Measurements from ENCODE around the gene DGKB. TPM values are rescaled to one million over a fixed set of nuclear protein-coding genes. Genes with fewer than 3 reads are reported as not detected.

Gene DGKB
- total and polyA plus RNA-seq, 2 of the 8 experiments (the other 6 are each of a cell fraction or from before 2014, with no cell fraction given) = 1.9 to 2.6 TPM

DNA sequence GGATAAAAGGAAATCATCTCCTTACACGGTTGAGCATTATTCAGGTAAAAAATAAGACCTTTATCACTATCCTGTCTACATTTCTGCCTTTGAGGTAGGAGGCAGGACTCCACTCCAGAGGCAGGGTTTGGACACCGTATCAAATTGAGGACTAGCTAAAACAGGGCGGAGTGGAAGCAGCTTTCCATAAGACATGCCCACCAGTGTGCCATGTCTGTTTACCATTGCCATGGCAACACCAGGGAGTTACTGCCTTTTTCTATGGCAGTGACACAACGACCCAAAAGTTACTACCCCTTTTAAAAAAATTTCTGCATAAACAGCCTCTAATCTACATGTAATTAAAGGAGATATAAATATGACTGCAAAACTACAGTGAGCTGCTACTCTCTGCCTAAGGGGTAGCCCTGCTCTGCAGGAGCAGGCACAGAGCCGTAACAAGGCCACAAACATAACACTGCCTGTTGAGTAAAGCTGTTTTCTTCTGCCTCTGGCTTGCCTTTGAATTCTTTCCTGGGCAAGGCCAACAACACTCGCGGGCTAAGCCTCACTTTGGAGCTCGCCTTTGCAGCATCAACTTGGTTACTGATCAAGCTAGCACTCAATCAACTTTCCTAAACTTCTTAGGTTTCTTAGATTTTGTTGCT lies 26.5 kb downstream of the DGKB start:
- Histone ChIP-seq H3K56ac (replicated peaks; ENCODE audit: insufficient read length, low read depth, low read length) (no peak overlapping the region), H4K5ac (ENCODE audit: insufficient read length, low read depth, low read length) (no peak overlapping the region), H2AK5ac (ENCODE audit: low read depth, low read length) (no peak overlapping the region), H3K27ac (ENCODE audit: low read depth, low read length) (no peak overlapping the region), H3K27me3 (replicated peaks in 1 of 4; ENCODE audit: control insufficient read depth in 3 of 4, extremely low read depth in 1 of 4, insufficient read depth in 3 of 4, low read length in 3 of 4) (no peaks in the 10 kb centered on the region), H2AFZ (ENCODE audit: low read length) (no peak overlapping the region), H3K79me1 (ENCODE audit: low read depth, low read length) (no peaks in the 10 kb centered on the region), H3K23ac (ENCODE audit: insufficient read length) (no peak overlapping the region), H2BK20ac (ENCODE audit: low read length) (no peak overlapping the region), H3K79me2 (ENCODE audit: control insufficient read depth in 1 of 2, insufficient read depth in 2 of 2, low read length in 2 of 2) (no peaks in the 10 kb centered on the region), H4K20me1 (replicated peaks in 1 of 2; ENCODE audit: control insufficient read depth in 1 of 2, insufficient read depth in 2 of 2, low read length in 2 of 2) (no peaks in the 10 kb centered on the region), H2BK12ac (ENCODE audit: low read depth, low read length) (no peak overlapping the region; the same call in 1 of the 2 replicates), H3K23me2 (ENCODE audit: low read depth, low read length) (no peaks in the 10 kb centered on the region), H2BK120ac (replicated peaks; ENCODE audit: low read depth, low read length) (no peak overlapping the region), H3K36me3 (ENCODE audit: control insufficient read depth in 2 of 4, insufficient read depth in 4 of 4, low read length in 3 of 4) (no peaks in the 10 kb centered on the region), H3K4ac (replicated peaks; ENCODE audit: insufficient read length, low read depth, low read length) (no peak overlapping the region), H3K9ac (replicated peaks in 1 of 4; ENCODE audit: extremely low read depth in 1 of 4, low read depth in 3 of 4, low read length in 3 of 4) (no peak overlapping the region), H3K9me3 (ENCODE audit: insufficient read depth in 2 of 2, low read depth in 1 of 2, low read length in 1 of 2) (no peaks in the 10 kb centered on the region), H3K4me2 (ENCODE audit: insufficient read depth in 1 of 2, low read depth in 2 of 2, low read length in 2 of 2) (no peak overlapping the region), H3K4me3 (ENCODE audit: extremely low read depth in 1 of 4, insufficient read depth in 2 of 4, low read depth in 3 of 4, low read length in 4 of 4) (no peak overlapping the region), H2BK15ac (ENCODE audit: low read length) (no peak overlapping the region), H2BK5ac (ENCODE audit: low read depth, low read length) (no peak overlapping the region; the same call in 1 of the 2 replicates), H3K4me1 (replicated peaks in 1 of 4; ENCODE audit: control insufficient read depth in 3 of 4, insufficient read depth in 4 of 4, low read length in 3 of 4) (no peaks in the 10 kb centered on the region), H3K18ac (ENCODE audit: extremely low read depth, low read length) (no peak overlapping the region), H4K8ac (ENCODE audit: extremely low read depth, insufficient read depth, low read length) (no peak overlapping the region), H3K14ac (ENCODE audit: insufficient read length) (no peak overlapping the region), H4K91ac (replicated peaks; ENCODE audit: insufficient read length, low read length) (no peak overlapping the region)
- DNase-seq (ENCODE audit: low read depth in 1 of 2, low spot score in 2 of 2) (no peak), FAIRE-seq (no peak)
- WGBS, 2 experiments (ENCODE audit: extremely low coverage in 1 of 2, insufficient coverage in 1 of 2, insufficient read length in 1 of 2, insufficient replicate concordance in 2 of 2, low coverage in 1 of 2, low lambda C conversion rate in 2 of 2, missing lambda C conversion rate in 1 of 2) = 81% methylated on average over 8 of the region's 8 CpGs; no CpG with 5 or more reads in 1 of the 2 experiments
- no peak for TF ChIP-seq RXRA (IDR thresholded peaks at IDR 0.05; ENCODE audit: insufficient read depth, low read depth, low read length)
- TF ChIP-seq POLR2A (IDR thresholded peaks at IDR 0.05; ENCODE audit: control extremely low read depth in 1 of 2, low read depth in 2 of 2, low read length in 2 of 2) = no peak
- no peak for TF ChIP-seq TBP (IDR thresholded peaks at IDR 0.05; ENCODE audit: low read depth, low read length)
- TF ChIP-seq NRF1 (IDR thresholded peaks at IDR 0.05; ENCODE audit: low read depth, low read length) = no peak
- no peak for TF ChIP-seq SIX5 (IDR thresholded peaks at IDR 0.05; ENCODE audit: low read depth, low read length)
- no peak for TF ChIP-seq EGR1 (IDR thresholded peaks at IDR 0.05; ENCODE audit: borderline replicate concordance, low read depth, low read length)
- TF ChIP-seq CBX5 (IDR thresholded peaks at IDR 0.05; ENCODE audit: low read depth, low read length) = no peak
- TF ChIP-seq FOSL1 (IDR thresholded peaks at IDR 0.05; ENCODE audit: insufficient read depth, low read depth, low read length) = no peak
- CTCF ChIA-PET (ENCODE audit: partially characterized antibody) = interaction anchor here (0.9 to 1.2 kb wide), 2 partner anchors 10 to 59 kb away, joined by 3 to 4 read pairs; no protein-coding TSS in a partner anchor
- POLR2A ChIA-PET (ENCODE audit: partially characterized antibody) = no interaction called here

Measured in H1 (cell line).